Medulla oblongata (tissue), 1 donor: Measurements from ENCODE around the gene CLEC2L.

ENCODE experiments used
- DNase-seq: peaks from one replicate; pipeline ENCODE4 v3.0.0-alpha.2; 2015; ENCODE audit errors: extremely low spot score

The CLEC2L gene

GRCh38 chr7:139523199-139523941 is at the start of gene CLEC2L:
Gene CLEC2L, plus strand, starts transcription at chr7:139523685. Its CDS starts 243 bp downstream, at chr7:139523928.
- DNase-seq, result no peak

- no peak for DNase-seq
Observed at GRCh38 chr7:139476139-139476538, 47.3 kb upstream of the CLEC2L start.

- DNase-seq, result no peak
Observed at GRCh38 chr7:139476891-139477290, 46.6 kb upstream of the CLEC2L start.

GRCh38 chr7:139479620-139480019 is 43.9 kb upstream of the CLEC2L start:
- DNase-seq, result no peak

- no peak for DNase-seq
Observed at GRCh38 chr7:139481364-139481763, 42.1 kb upstream of the CLEC2L start.

- DNase-seq, result no peak
Observed at GRCh38 chr7:139482122-139482521, 41.4 kb upstream of the CLEC2L start.

- DNase-seq, result no peak
Observed at GRCh38 chr7:139482662-139483466, 40.6 kb upstream of the CLEC2L start.

- no peak for DNase-seq
Observed at GRCh38 chr7:139487366-139488080, 36.0 kb upstream of the CLEC2L start.

GRCh38 chr7:139488810-139489209 is 34.7 kb upstream of the CLEC2L start:
- no peak for DNase-seq

- no peak for DNase-seq
Observed at GRCh38 chr7:139490130-139490529, 33.4 kb upstream of the CLEC2L start.

GRCh38 chr7:139492293-139492692 is 31.2 kb upstream of the CLEC2L start:
- DNase-seq, result no peak

- DNase-seq, result peak; percentile 57
Observed at GRCh38 chr7:139494835-139495579, 28.5 kb upstream of the CLEC2L start.

GRCh38 chr7:139495580-139496125 is 27.8 kb upstream of the CLEC2L start:
- DNase-seq, result no peak

GRCh38 chr7:139496528-139496927 is 27.0 kb upstream of the CLEC2L start:
- DNase-seq, result no peak

GRCh38 chr7:139500770-139501138 is 22.7 kb upstream of the CLEC2L start:
- DNase-seq, result no peak

GRCh38 chr7:139502226-139502625 is 21.3 kb upstream of the CLEC2L start:
- DNase-seq, result no peak

GRCh38 chr7:139505563-139505962 is 17.9 kb upstream of the CLEC2L start:
- DNase-seq, result no peak

- no peak for DNase-seq
Observed at GRCh38 chr7:139509535-139509934, 13.9 kb upstream of the CLEC2L start.

- DNase-seq, result no peak
Observed at GRCh38 chr7:139511315-139511714, 12.2 kb upstream of the CLEC2L start.

GRCh38 chr7:139515266-139515665 is 8.2 kb upstream of the CLEC2L start:
- DNase-seq, result no peak

GRCh38 chr7:139521439-139521838 is 2.0 kb upstream of the CLEC2L start:
- no peak for DNase-seq

GRCh38 chr7:139522830-139523198 is 671 bp upstream of the CLEC2L start:
- DNase-seq, result no peak
